GM23338 (cell line): ENCODE measurements around the gene RGS8. TPM values are rescaled to one million over a fixed set of nuclear protein-coding genes. Genes with fewer than 3 reads are reported as not detected.

ENCODE experiments used
- ATAC-seq: fragments of 200-7000 bp; cut with Tn5 transposase; 3 replicates; pipeline ENCODE4 v1.9.1; 2020
- DNase-seq: peaks from one replicate; pipeline ENCODE4 v3.0.0-alpha.2; 2015; ENCODE audit warnings: low spot score
- H2AFZ ChIP-seq: fragments of 200-600 bp; sonication (generic); 2 replicates; pipeline ENCODE4 v1.8.0; 2016; ENCODE audit warnings: antibody characterized with exemption, mild to moderate bottlenecking, moderate library complexity
- H3F3A ChIP-seq: fragments of 200-600 bp; sonication (generic); replicated peaks from 2 replicates; pipeline ENCODE4 v1.8.0; 2017; ENCODE audit warnings: antibody characterized with exemption, mixed run types, low read depth
- H3K27ac ChIP-seq: fragments of 200-600 bp; sonication (generic); 2 replicates; pipeline ENCODE4 v1.6.1; 2016; ENCODE audit warnings: low read depth
- H3K27me3 ChIP-seq: fragments of 200-600 bp; sonication (generic); 2 replicates; pipeline ENCODE4 v1.8.0; 2016; ENCODE audit warnings: mild to moderate bottlenecking, mixed run types, moderate library complexity; ENCODE audit not compliant: insufficient read depth
- H3K36me3 ChIP-seq: fragments of 200-600 bp; sonication (generic); 2 replicates; pipeline ENCODE4 v1.8.0; 2016; ENCODE audit warnings: mild to moderate bottlenecking; ENCODE audit not compliant: insufficient read depth
- H3K4me1 ChIP-seq: fragments of 200-600 bp; sonication (generic); 2 replicates; pipeline ENCODE4 v1.8.0; 2016; ENCODE audit warnings: mild to moderate bottlenecking, moderate library complexity; ENCODE audit not compliant: insufficient read depth
- H3K4me2 ChIP-seq: fragments of 200-600 bp; sonication (generic); 2 replicates; pipeline ENCODE4 v1.7.1; 2017; ENCODE audit warnings: mixed run types
- H3K4me3 ChIP-seq: fragments of 200-600 bp; sonication (generic); 2 replicates; pipeline ENCODE4 v1.6.1; 2016; ENCODE audit warnings: mixed run types
- H3K79me2 ChIP-seq: fragments of 200-600 bp; sonication (generic); replicated peaks from 2 replicates; pipeline ENCODE4 v1.8.0; 2017; ENCODE audit warnings: mild to moderate bottlenecking; ENCODE audit not compliant: insufficient read depth
- H3K9me2 ChIP-seq: fragments of 200-600 bp; sonication (generic); 2 replicates; pipeline ENCODE4 v1.8.0; 2017; ENCODE audit not compliant: insufficient read depth
- H4K20me1 ChIP-seq: fragments of 200-600 bp; sonication (generic); replicated peaks from 2 replicates; pipeline ENCODE4 v1.8.0; 2017; ENCODE audit warnings: mild to moderate bottlenecking; ENCODE audit not compliant: insufficient read depth
- H3K27ac Mint-ChIP-seq: 2 replicates; pipeline ENCODE4 v1.8.0; 2020; ENCODE audit warnings: inconsistent platforms, mild to moderate bottlenecking, moderate library complexity, mixed read lengths
- H3K27me3 Mint-ChIP-seq: 3 replicates; pipeline ENCODE4 v1.8.0; 2022; ENCODE audit warnings: low read depth, mild to moderate bottlenecking, moderate library complexity, mixed read lengths, inconsistent platforms; ENCODE audit not compliant: insufficient read depth, poor library complexity
- H3K36me3 Mint-ChIP-seq: 3 replicates; pipeline ENCODE4 v1.8.0; 2021; ENCODE audit warnings: low read depth, mild to moderate bottlenecking, inconsistent platforms, moderate library complexity, mixed read lengths
- H3K4me1 Mint-ChIP-seq: 3 replicates; pipeline ENCODE4 v1.8.0; 2020; ENCODE audit warnings: mild to moderate bottlenecking, inconsistent platforms, mixed read lengths
- H3K4me3 Mint-ChIP-seq: 3 replicates; pipeline ENCODE4 v1.8.0; 2021; ENCODE audit warnings: moderate library complexity, mild to moderate bottlenecking, inconsistent platforms, mixed read lengths
- H3K9me3 Mint-ChIP-seq: 3 replicates; pipeline ENCODE4 v1.8.0; 2020; ENCODE audit warnings: moderate library complexity, mild to moderate bottlenecking, inconsistent platforms, mixed read lengths
- CREB1 ChIP-seq: fragments of 250-450 bp; sonication (Bioruptor Pico); IDR thresholded peaks from 2 replicates; pipeline ENCODE4 v1.5.0; 2020; ENCODE audit warnings: low read depth, mild to moderate bottlenecking, moderate library complexity
- EZH2 ChIP-seq: fragments of 200-600 bp; sonication (generic); IDR thresholded peaks from one replicate; pipeline ENCODE4 v1.8.0; 2017; ENCODE audit warnings: antibody characterized with exemption, mild to moderate bottlenecking, low read depth; ENCODE audit not compliant: unreplicated experiment
- JUNB ChIP-seq: IDR thresholded peaks from one replicate; pipeline ENCODE4 v1.6.1; 2016; ENCODE audit warnings: antibody characterized with exemption; ENCODE audit not compliant: unreplicated experiment
- STAT1 ChIP-seq: IDR thresholded peaks from one replicate; pipeline ENCODE4 v1.6.1; 2016; ENCODE audit warnings: antibody characterized with exemption; ENCODE audit not compliant: unreplicated experiment
- ZNF114 ChIP-seq: fragments of 250-450 bp; sonication (Bioruptor Pico); IDR thresholded peaks from 2 replicates; pipeline ENCODE4 v1.5.0; 2020; ENCODE audit warnings: mild to moderate bottlenecking, moderate library complexity
- ZNF331 ChIP-seq: fragments of 250-450 bp; sonication (Bioruptor Pico); IDR thresholded peaks from 2 replicates; pipeline ENCODE4 v1.5.0; 2020; ENCODE audit warnings: low read depth, mild to moderate bottlenecking, moderate library complexity
- polyA plus RNA-seq: library from polyadenylated mRNA; unstranded; fragments of >200 nt; fragmentation: Nextera tagmentation; extraction: Ambion mirVana; gene quantifications from 2 replicates; pipeline ENCODE4 v1.2.1, GENCODE V29; 2016
- total RNA-seq: library from RNA; depleted of rRNA; stranded (reverse); fragments of >200 nt; shearing (Covaris generic); gene quantifications from 2 replicates; pipeline ENCODE4 v1.2.3, GENCODE V29; 2014
- TF ChIP-seq, protein P1 (sequence below): fragments of 250-450 bp; sonication (Bioruptor Pico); IDR thresholded peaks from 2 replicates; pipeline ENCODE4 v1.5.0; 2020; ENCODE audit warnings: mild to moderate bottlenecking, moderate library complexity
- TF ChIP-seq, protein P2 (sequence below), 2 experiments: fragments of 200-600 bp in 1 of 2; sonication (generic) in 1 of 2; conservative IDR thresholded peaks; 2 replicates each; pipeline versions ENCODE4 v1.5.1 to v1.6.1; 2016 to 2017; ENCODE audit warnings: antibody characterized with exemption in 2 of 2, low read depth in 2 of 2, mild to moderate bottlenecking in 2 of 2, moderate library complexity in 1 of 2

The RGS8 gene
- total and polyA plus RNA-seq, 2 experiments from 2014 or later, result 0.06 to 2.5 TPM

DNA sequence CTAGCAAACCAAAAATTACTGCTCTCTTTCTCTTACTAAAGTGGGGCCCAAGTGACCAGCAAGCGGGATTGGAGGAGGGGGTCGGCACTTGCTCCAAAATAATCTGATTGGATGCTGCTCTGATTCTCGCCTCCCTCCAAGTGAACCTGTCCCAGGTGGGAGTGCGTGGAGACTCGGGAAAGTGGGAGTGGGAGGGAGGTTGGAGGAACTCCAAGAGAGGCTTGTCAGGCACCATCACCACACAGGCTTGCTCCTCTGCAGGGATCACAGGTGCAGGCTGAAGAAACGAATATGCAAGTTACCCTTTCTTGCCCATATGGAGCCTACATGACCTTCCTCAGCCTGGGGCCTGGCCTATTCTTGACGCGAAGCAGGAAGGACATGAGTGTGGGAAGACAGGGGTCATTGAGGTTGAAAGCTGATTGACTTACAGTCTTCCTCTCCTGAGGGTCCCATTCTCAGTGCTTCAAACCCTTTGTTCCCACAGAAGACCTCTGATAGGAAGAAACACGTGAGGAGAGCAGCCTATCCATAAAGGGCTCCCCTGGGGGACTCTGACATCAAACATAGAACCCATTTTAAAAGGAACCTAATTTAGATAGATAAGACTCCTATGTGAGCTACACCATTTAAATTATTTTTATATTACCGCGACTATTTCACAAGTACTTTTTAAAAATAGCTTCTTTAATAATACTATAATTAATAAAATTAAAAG, 14.2 kb downstream of the RGS8 start (continued):
- TF ChIP-seq, protein P1, sequence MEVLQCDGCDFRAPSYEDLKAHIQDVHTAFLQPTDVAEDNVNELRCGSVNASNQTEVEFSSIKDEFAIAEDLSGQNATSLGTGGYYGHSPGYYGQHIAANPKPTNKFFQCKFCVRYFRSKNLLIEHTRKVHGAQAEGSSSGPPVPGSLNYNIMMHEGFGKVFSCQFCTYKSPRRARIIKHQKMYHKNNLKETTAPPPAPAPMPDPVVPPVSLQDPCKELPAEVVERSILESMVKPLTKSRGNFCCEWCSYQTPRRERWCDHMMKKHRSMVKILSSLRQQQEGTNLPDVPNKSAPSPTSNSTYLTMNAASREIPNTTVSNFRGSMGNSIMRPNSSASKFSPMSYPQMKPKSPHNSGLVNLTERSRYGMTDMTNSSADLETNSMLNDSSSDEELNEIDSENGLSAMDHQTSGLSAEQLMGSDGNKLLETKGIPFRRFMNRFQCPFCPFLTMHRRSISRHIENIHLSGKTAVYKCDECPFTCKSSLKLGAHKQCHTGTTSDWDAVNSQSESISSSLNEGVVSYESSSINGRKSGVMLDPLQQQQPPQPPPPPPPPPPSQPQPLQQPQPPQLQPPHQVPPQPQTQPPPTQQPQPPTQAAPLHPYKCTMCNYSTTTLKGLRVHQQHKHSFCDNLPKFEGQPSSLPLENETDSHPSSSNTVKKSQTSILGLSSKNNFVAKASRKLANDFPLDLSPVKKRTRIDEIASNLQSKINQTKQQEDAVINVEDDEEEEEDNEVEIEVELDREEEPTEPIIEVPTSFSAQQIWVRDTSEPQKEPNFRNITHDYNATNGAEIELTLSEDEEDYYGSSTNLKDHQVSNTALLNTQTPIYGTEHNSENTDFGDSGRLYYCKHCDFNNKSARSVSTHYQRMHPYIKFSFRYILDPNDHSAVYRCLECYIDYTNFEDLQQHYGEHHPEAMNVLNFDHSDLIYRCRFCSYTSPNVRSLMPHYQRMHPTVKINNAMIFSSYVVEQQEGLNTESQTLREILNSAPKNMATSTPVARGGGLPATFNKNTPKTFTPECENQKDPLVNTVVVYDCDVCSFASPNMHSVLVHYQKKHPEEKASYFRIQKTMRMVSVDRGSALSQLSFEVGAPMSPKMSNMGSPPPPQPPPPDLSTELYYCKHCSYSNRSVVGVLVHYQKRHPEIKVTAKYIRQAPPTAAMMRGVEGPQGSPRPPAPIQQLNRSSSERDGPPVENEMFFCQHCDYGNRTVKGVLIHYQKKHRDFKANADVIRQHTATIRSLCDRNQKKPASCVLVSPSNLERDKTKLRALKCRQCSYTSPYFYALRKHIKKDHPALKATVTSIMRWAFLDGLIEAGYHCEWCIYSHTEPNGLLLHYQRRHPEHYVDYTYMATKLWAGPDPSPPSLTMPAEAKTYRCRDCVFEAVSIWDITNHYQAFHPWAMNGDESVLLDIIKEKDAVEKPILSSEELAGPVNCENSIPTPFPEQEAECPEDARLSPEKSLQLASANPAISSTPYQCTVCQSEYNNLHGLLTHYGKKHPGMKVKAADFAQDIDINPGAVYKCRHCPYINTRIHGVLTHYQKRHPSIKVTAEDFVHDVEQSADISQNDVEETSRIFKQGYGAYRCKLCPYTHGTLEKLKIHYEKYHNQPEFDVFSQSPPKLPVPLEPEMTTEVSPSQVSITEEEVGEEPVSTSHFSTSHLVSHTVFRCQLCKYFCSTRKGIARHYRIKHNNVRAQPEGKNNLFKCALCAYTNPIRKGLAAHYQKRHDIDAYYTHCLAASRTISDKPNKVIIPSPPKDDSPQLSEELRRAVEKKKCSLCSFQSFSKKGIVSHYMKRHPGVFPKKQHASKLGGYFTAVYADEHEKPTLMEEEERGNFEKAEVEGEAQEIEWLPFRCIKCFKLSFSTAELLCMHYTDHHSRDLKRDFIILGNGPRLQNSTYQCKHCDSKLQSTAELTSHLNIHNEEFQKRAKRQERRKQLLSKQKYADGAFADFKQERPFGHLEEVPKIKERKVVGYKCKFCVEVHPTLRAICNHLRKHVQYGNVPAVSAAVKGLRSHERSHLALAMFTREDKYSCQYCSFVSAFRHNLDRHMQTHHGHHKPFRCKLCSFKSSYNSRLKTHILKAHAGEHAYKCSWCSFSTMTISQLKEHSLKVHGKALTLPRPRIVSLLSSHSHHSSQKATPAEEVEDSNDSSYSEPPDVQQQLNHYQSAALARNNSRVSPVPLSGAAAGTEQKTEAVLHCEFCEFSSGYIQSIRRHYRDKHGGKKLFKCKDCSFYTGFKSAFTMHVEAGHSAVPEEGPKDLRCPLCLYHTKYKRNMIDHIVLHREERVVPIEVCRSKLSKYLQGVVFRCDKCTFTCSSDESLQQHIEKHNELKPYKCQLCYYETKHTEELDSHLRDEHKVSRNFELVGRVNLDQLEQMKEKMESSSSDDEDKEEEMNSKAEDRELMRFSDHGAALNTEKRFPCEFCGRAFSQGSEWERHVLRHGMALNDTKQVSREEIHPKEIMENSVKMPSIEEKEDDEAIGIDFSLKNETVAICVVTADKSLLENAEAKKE (CRISPR knock-in tag), result no peak

DNA sequence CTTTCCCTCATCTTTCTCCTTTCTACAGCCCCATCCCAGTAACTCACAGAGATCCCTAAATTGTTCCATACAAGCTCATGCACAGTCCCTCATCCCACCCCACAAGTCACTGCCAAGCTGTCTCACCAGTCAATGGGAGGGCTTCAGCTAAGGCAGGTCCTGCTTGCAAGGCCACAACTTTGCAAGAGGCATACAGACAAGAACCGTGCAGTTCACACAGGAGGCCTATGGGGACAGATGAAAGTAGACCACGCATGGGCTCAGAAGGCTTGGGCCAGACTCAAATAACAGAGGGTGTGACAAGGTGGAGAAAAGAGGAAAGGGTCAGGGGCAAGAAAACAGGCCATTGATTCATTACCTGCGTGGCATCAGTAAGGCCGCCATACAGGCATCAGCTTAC, 15.1 kb downstream of the RGS8 start:
- H3K9me2 ChIP-seq, result no peaks in the 10 kb centered on the region
- H3K36me3 ChIP-seq, result no peaks in the 10 kb centered on the region
- Mint-ChIP-seq H3K4me1 (peaks cover 66% of the 10 kb centered on the region), H3K9me3 (no peaks in the 10 kb centered on the region), H3K4me3 (no peak overlapping the region), H3K27ac (no peak overlapping the region), H3K27me3 (peaks cover 12% of the 10 kb centered on the region), H3K36me3 (no peaks in the 10 kb centered on the region)
- DNase-seq, result no peak
- no peak overlapping the region for H3K27ac ChIP-seq
- 0 out of 2 replicates have a peak, but pooled peaks cover 3% of the 10 kb centered on the region for H3F3A ChIP-seq
- no peaks in the 10 kb centered on the region for H3K79me2 ChIP-seq
- H3K4me3 ChIP-seq, result no peak overlapping the region
- H3K4me2 ChIP-seq, result no peak overlapping the region
- no peak for ATAC-seq
- no peaks in the 10 kb centered on the region for H4K20me1 ChIP-seq
- H3K27me3 ChIP-seq, result peaks cover 17% of the 10 kb centered on the region; the same call in 1 of the 2 replicates
- H2AFZ ChIP-seq, result no peak overlapping the region
- peaks cover 74% of the 10 kb centered on the region for H3K4me1 ChIP-seq
- TF ChIP-seq, protein P2, sequence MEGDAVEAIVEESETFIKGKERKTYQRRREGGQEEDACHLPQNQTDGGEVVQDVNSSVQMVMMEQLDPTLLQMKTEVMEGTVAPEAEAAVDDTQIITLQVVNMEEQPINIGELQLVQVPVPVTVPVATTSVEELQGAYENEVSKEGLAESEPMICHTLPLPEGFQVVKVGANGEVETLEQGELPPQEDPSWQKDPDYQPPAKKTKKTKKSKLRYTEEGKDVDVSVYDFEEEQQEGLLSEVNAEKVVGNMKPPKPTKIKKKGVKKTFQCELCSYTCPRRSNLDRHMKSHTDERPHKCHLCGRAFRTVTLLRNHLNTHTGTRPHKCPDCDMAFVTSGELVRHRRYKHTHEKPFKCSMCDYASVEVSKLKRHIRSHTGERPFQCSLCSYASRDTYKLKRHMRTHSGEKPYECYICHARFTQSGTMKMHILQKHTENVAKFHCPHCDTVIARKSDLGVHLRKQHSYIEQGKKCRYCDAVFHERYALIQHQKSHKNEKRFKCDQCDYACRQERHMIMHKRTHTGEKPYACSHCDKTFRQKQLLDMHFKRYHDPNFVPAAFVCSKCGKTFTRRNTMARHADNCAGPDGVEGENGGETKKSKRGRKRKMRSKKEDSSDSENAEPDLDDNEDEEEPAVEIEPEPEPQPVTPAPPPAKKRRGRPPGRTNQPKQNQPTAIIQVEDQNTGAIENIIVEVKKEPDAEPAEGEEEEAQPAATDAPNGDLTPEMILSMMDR (conservative IDR thresholded peaks at IDR 0.05; ENCODE audit: low read depth in 2 of 2), result no peak
- TF ChIP-seq ZNF114 (no peak), ZNF331 (CRISPR knock-in tag) (no peak), CREB1 (CRISPR knock-in tag) (no peak), EZH2 (no peak), JUNB (no peak), STAT1 (no peak)
